ENCODE data around the gene NKX2-1. TPM values are rescaled to one million over a fixed set of nuclear protein-coding genes. Genes with fewer than 3 reads are reported as not detected.
A peak's percentile ranks its signal among the peaks of the same experiment; 100 is the strongest.

Gene NKX2-1
- total and polyA plus RNA-seq, 2 of the 13 experiments (the other 11 are each of a cell fraction or from before 2014, with no cell fraction given), result not detected

GRCh38 chr14:36524874-36525745, 5.1 kb upstream of the NKX2-1 start (continued):
- TF ChIP-seq SMAD1 (CRISPR knock-in tag; IDR thresholded peaks at IDR 0.05; ENCODE audit: borderline replicate concordance, low read depth), result no peak
- peak; percentile 55 for TF ChIP-seq ZNF574 (CRISPR knock-in tag; IDR thresholded peaks at IDR 0.05)
- TF ChIP-seq ARNTL (CRISPR knock-in tag; IDR thresholded peaks at IDR 0.05), result no peak
- TF ChIP-seq NONO (IDR thresholded peaks at IDR 0.05), result no peak
- TF ChIP-seq NONO (CRISPR knock-in tag; conservative IDR thresholded peaks at IDR 0.05), result 0 out of 2 replicates have a peak, but pooled peaks have one; percentile 15
- peak; percentile 53; the same call in 1 of the 2 replicates for TF ChIP-seq ZNF768 (CRISPR knock-in tag; IDR thresholded peaks at IDR 0.05)
- TF ChIP-seq MAFG (CRISPR knock-in tag; IDR thresholded peaks at IDR 0.05), result 0 out of 2 replicates have a peak, but pooled peaks have one; percentile 51
- 0 out of 2 replicates have a peak, but pooled peaks have one; percentile 30 for TF ChIP-seq ZNF547 (CRISPR knock-in tag; IDR thresholded peaks at IDR 0.05)
- TF ChIP-seq HOXA3 (CRISPR knock-in tag; IDR thresholded peaks at IDR 0.05), result no peak; the same call in 1 of the 2 replicates
- no peak for TF ChIP-seq RFX5 (IDR thresholded peaks at IDR 0.05; ENCODE audit: low read depth, low read length)
- TF ChIP-seq MED8 (CRISPR knock-in tag; IDR thresholded peaks at IDR 0.05; ENCODE audit: insufficient replicate concordance), result no peak
- no peak for TF ChIP-seq MXD4 (CRISPR knock-in tag; IDR thresholded peaks at IDR 0.05)
- 0 out of 2 replicates have a peak, but pooled peaks have one; percentile 37 for TF ChIP-seq NFATC3 (CRISPR knock-in tag; IDR thresholded peaks at IDR 0.05)
- TF ChIP-seq CCAR2 (optimal IDR thresholded peaks at IDR 0.05; ENCODE audit: low read depth, low read length), result no peak
- no peak for TF ChIP-seq PRMT3 (CRISPR knock-in tag; IDR thresholded peaks at IDR 0.05; ENCODE audit: borderline replicate concordance, low read depth)
- TF ChIP-seq RNF2 (conservative IDR thresholded peaks at IDR 0.05; ENCODE audit: low read depth), result no peak
- TF ChIP-seq ZNF552 (CRISPR knock-in tag; IDR thresholded peaks at IDR 0.05; ENCODE audit: borderline replicate concordance), result no peak
- TF ChIP-seq ZNF607 (CRISPR knock-in tag; IDR thresholded peaks at IDR 0.05; ENCODE audit: borderline replicate concordance), result 0 out of 2 replicates have a peak, but pooled peaks have one; percentile 29
- TF ChIP-seq ZNF274 (CRISPR knock-in tag; IDR thresholded peaks at IDR 0.05), result peak; percentile 68; the same call in 1 of the 2 replicates
- TF ChIP-seq SIN3B (IDR thresholded peaks at IDR 0.05; ENCODE audit: low read length), result 0 out of 2 replicates have a peak, but pooled peaks have one; percentile 37
- 0 out of 2 replicates have a peak, but pooled peaks have one; percentile 53 for TF ChIP-seq HOXA5 (CRISPR knock-in tag; IDR thresholded peaks at IDR 0.05)
- TF ChIP-seq ZNF101 (CRISPR knock-in tag; IDR thresholded peaks at IDR 0.05; ENCODE audit: borderline replicate concordance, low read depth), result no peak
- TF ChIP-seq HOXA7 (CRISPR knock-in tag; IDR thresholded peaks at IDR 0.05), result no peak
- TF ChIP-seq ATF2 (CRISPR knock-in tag; IDR thresholded peaks at IDR 0.05), result no peak
- no peak for TF ChIP-seq KLF12 (CRISPR knock-in tag; IDR thresholded peaks at IDR 0.05; ENCODE audit: borderline replicate concordance)
- 0 out of 2 replicates have a peak, but pooled peaks have one; percentile 6 for TF ChIP-seq FOXO1 (CRISPR knock-in tag; IDR thresholded peaks at IDR 0.05)
- no peak; the same call in 1 of the 2 replicates for TF ChIP-seq CBX2 (IDR thresholded peaks at IDR 0.05; ENCODE audit: low read depth, low read length)
- no peak for TF ChIP-seq CBX2 (CRISPR knock-in tag; IDR thresholded peaks at IDR 0.05; ENCODE audit: low read depth)

Data from HepG2 (cell line).